HepG2 (cell line): ENCODE results near the gene FGFR3. TPM values are rescaled to one million over a fixed set of nuclear protein-coding genes. Genes with fewer than 3 reads are reported as not detected.

Experiments used
- ATAC-seq: fragments of 200-7000 bp; cut with Tn5 transposase; 3 replicates; pipeline ENCODE4 v1.9.1; 2020; ENCODE audit warnings: mild to moderate bottlenecking, moderate library complexity
- BruUV-seq: library from RNA; stranded (reverse); fragments of 400-500 nt; replicated peaks from 2 replicates; lab custom pipeline; 2021; lab: Mats Ljungman, UMichigan
- CTCF ChIA-PET: fragments of 300-600 bp; formaldehyde crosslinking; extraction: SDS; loops from one replicate; lab custom pipeline; 2021; ENCODE audit warnings: low total read pairs, inconsistent platforms, low intra/inter-chr PET ratio; lab: Yijun Ruan, JAX
- POLR2A ChIA-PET: fragments of 350-600 bp; sonication (Branson Sonifier 250); formaldehyde crosslinking; loops from one replicate; lab custom pipeline; 2020; ENCODE audit warnings: antibody characterized with exemption, inconsistent platforms; lab: Yijun Ruan, JAX
- DNase-seq: peaks from one replicate; pipeline ENCODE4 v3.0.0-alpha.2; 2015; ENCODE audit warnings: low spot score
- FAIRE-seq: peaks from 3 replicates; lab custom pipeline; 2011; peaks lifted over from hg19 to GRCh38; lab: Jason Lieb, UNC
- H2AFZ ChIP-seq: one replicate; pipeline ENCODE4 v1.6.1; 2011; ENCODE audit warnings: low read length, inconsistent platforms
- H3K27ac ChIP-seq: fragments of 300-600 bp; 3 replicates; pipeline ENCODE4 v1.8.0; 2011; ENCODE audit warnings: mixed run types, mild to moderate bottlenecking, mixed read lengths, low read length, inconsistent platforms; ENCODE audit not compliant: insufficient read depth; ENCODE audit errors: extremely low read length
- H3K27me3 ChIP-seq, 2 experiments: fragments of 200-600 bp in 1 of 2; 2 replicates in 1 of 2; 3 replicates in 1 of 2; pipeline versions ENCODE4 v1.6.0 to v1.8.0; 2011; ENCODE audit warnings: low read length in 2 of 2, mild to moderate bottlenecking in 2 of 2, moderate library complexity in 2 of 2, inconsistent platforms in 1 of 2; ENCODE audit not compliant: insufficient read depth in 2 of 2, control insufficient read depth in 1 of 2
- H3K36me3 ChIP-seq, 2 experiments: fragments of 200-600 bp in 1 of 2; replicated peaks in 1 of 2; 2 replicates in 1 of 2; 3 replicates in 1 of 2; pipeline versions ENCODE4 v1.5.1 to v1.8.0; 2011; ENCODE audit warnings: low read length in 2 of 2, inconsistent platforms in 1 of 2; ENCODE audit not compliant: insufficient read depth in 2 of 2, control insufficient read depth in 1 of 2
- H3K4me1 ChIP-seq: 2 replicates; pipeline ENCODE4 v1.5.1; 2012; ENCODE audit warnings: low read length, inconsistent platforms; ENCODE audit not compliant: insufficient read depth
- H3K4me2 ChIP-seq: 2 replicates; pipeline ENCODE4 v1.6.0; 2011; ENCODE audit warnings: low read depth, low read length, inconsistent platforms
- H3K4me3 ChIP-seq, 3 experiments: fragments of 200-600 bp in 1 of 3; sonication (generic), shearing (Covaris generic) in 1 of 3; replicated peaks in 1 of 3; 2 replicates each; pipeline ENCODE4 v1.5.1; 2011 to 2016; ENCODE audit warnings: low read length in 3 of 3, inconsistent platforms in 2 of 3, low read depth in 2 of 3, mild to moderate bottlenecking in 2 of 3, control low read depth in 1 of 3, mixed read lengths in 1 of 3; ENCODE audit not compliant: insufficient read depth in 1 of 3
- H3K79me2 ChIP-seq: one replicate; pipeline ENCODE4 v1.6.1; 2011; ENCODE audit warnings: low read length, inconsistent platforms; ENCODE audit not compliant: insufficient read depth
- H3K9ac ChIP-seq: 2 replicates; pipeline ENCODE4 v1.6.0; 2011; ENCODE audit warnings: mild to moderate bottlenecking, low read depth, low read length, inconsistent platforms; ENCODE audit not compliant: insufficient read depth
- H3K9me3 ChIP-seq: 2 replicates; pipeline ENCODE4 v1.5.1; 2012; ENCODE audit warnings: mild to moderate bottlenecking, low read length
- H4K20me1 ChIP-seq: 2 replicates; pipeline ENCODE4 v1.6.0; 2011; ENCODE audit warnings: inconsistent platforms, mild to moderate bottlenecking, low read length, moderate library complexity; ENCODE audit not compliant: insufficient read depth
- CENPT ChIP-seq: sonication (generic); formaldehyde crosslinking; IDR thresholded peaks from 2 replicates; pipeline ENCODE4 v1.8.0; 2022; ENCODE audit warnings: low read depth, mild to moderate bottlenecking, moderate library complexity, missing genetic modification reagents
- CSRNP2 ChIP-seq: sonication (generic); formaldehyde crosslinking; conservative IDR thresholded peaks from 2 replicates; pipeline ENCODE4 v1.8.0; 2022; ENCODE audit warnings: low read depth, missing genetic modification reagents
- HNRNPL ChIP-seq: fragments of 200-400 bp; formaldehyde crosslinking; IDR thresholded peaks from 2 replicates; pipeline ENCODE4 v1.6.1; 2017; ENCODE audit warnings: mild to moderate bottlenecking, low read depth, low read length
- MEIS2 ChIP-seq: sonication (generic); formaldehyde crosslinking; IDR thresholded peaks from 2 replicates; pipeline ENCODE4 v1.9.0; 2021; ENCODE audit warnings: mild to moderate bottlenecking, missing genetic modification reagents
- POLR2G ChIP-seq: fragments of 200-400 bp; formaldehyde crosslinking; IDR thresholded peaks from 2 replicates; pipeline ENCODE4 v1.6.1; 2018; ENCODE audit warnings: mild to moderate bottlenecking, low read depth, low read length, moderate library complexity
- SRSF4 ChIP-seq: fragments of 200-400 bp; formaldehyde crosslinking; IDR thresholded peaks from one replicate; pipeline ENCODE4 v1.6.1; 2018; ENCODE audit warnings: mild to moderate bottlenecking, low read depth, low read length, moderate library complexity; ENCODE audit not compliant: poor library complexity, severe bottlenecking
- ZNF101 ChIP-seq: sonication (generic); formaldehyde crosslinking; IDR thresholded peaks from 2 replicates; pipeline ENCODE4 v1.4.0; 2020; ENCODE audit warnings: mild to moderate bottlenecking, low read depth, missing genetic modification reagents, borderline replicate concordance
- ZNF513 ChIP-seq: sonication (generic); formaldehyde crosslinking; conservative IDR thresholded peaks from 2 replicates; pipeline ENCODE4 v1.5.0; 2020; ENCODE audit warnings: missing genetic modification reagents
- ZNF552 ChIP-seq: sonication (generic); formaldehyde crosslinking; IDR thresholded peaks from 2 replicates; pipeline ENCODE4 v1.9.0; 2022; ENCODE audit warnings: missing genetic modification reagents, mild to moderate bottlenecking, borderline replicate concordance
- ZNF674 ChIP-seq: sonication (generic); formaldehyde crosslinking; IDR thresholded peaks from 2 replicates; pipeline ENCODE4 v1.5.0; 2020; ENCODE audit warnings: low read depth, mild to moderate bottlenecking, missing genetic modification reagents
- ZNF713 ChIP-seq: sonication (generic); formaldehyde crosslinking; IDR thresholded peaks from 2 replicates; pipeline ENCODE4 v1.4.0; 2020; ENCODE audit warnings: mild to moderate bottlenecking, missing genetic modification reagents
- WGBS: methylation state at CpG from one replicate; pipeline ENCODE4 v1.1.6; 2017; ENCODE audit warnings: low lambda C conversion rate; 5-methylcytosine and 5-hydroxymethylcytosine counted together
- in situ Hi-C: cut with HindIII; loops from 2 replicates; pipeline ENCODE4 v1.10.0; 2017; ENCODE audit warnings: low pct_unique_long_range_greater_than_20kb; ENCODE audit not compliant: extremely low pct_ligation_motif_present
- intact Hi-C: fragments of 100-400 bp; cut with micrococcal nuclease; formaldehyde crosslinking; loops from one replicate; pipeline ENCODE4 v1.10.0; 2022; ENCODE audit not compliant: unreplicated experiment
- polyA plus RNA-seq, 8 experiments: library from polyadenylated mRNA; depleted of rRNA in 3 of 8; stranded (reverse) in 7 of 8; unstranded in 1 of 8; fragments of >200 nt; fragmentation: Illumina TruSeq in 4 of 8; extraction: Trizol in 4 of 8; gene quantifications; 2 replicates each; pipeline versions ENCODE4 v1.2.1 to v1.2.3, GENCODE V29; 2011 to 2016; ENCODE audit warnings: low read depth in 4 of 8, missing spikeins in 1 of 8, mixed read lengths in 1 of 8; ENCODE audit not compliant: insufficient read depth in 1 of 8
- total RNA-seq, 5 experiments: library from RNA; depleted of rRNA; stranded (reverse); fragments of >200 nt; fragmentation: Illumina TruSeq; extraction: Trizol; gene quantifications; 2 replicates each; pipeline ENCODE4 v1.2.3, GENCODE V29; 2016; ENCODE audit warnings: low read depth in 1 of 5

Gene FGFR3
- total and polyA plus RNA-seq, 2 of the 13 experiments (the other 11 are each of a cell fraction or from before 2014, with no cell fraction given): 103 to 109 TPM

DNA sequence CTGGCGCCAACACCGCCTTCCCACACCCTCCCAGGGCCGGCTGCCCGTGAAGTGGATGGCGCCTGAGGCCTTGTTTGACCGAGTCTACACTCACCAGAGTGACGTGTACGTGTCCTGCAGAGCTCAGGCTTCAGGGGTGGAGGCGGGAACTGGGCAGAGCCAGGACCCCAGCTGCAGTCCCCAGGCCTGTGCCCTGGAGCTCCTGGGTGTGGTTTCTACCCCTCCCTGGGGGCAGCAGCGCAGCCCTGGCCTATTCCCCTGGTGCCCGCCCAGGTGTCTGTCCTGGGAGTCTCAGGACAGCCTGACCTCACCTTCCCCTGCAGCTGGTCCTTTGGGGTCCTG, 13.1 kb downstream of the FGFR3 start:
- H2AFZ ChIP-seq: no peak overlapping the region
- H3K4me2 ChIP-seq: no peak overlapping the region
- ATAC-seq: no peak
- H3K4me1 ChIP-seq: peaks cover 39% of the 10 kb centered on the region
- no peaks in the 10 kb centered on the region for H3K9me3 ChIP-seq
- intact Hi-C loops: no loop called here
- POLR2A ChIA-PET: interaction anchor here (0.6 to 8.0 kb wide), 6 partner anchors 10 to 60 kb away, joined by 3 to 119 read pairs (median 6); partner anchors contain the start of gene FGFR3
- peaks cover 19% of the 10 kb centered on the region; the same call in 1 of the 2 replicates for H4K20me1 ChIP-seq
- no peaks in the 10 kb centered on the region for H3K79me2 ChIP-seq
- no peak overlapping the region for H3K4me3 ChIP-seq
- 97% methylated on average over 6 of the region's 11 CpGs for WGBS
- H3K9ac ChIP-seq: no peak overlapping the region
- no peaks in the 10 kb centered on the region for H3K27me3 ChIP-seq
- H3K36me3 ChIP-seq: peaks cover 28 to 51% of the 10 kb centered on the region in 2 experiments
- DNase-seq: no peak
- H3K27ac ChIP-seq: no peak overlapping the region
- CTCF ChIA-PET: no interaction called here
- BruUV-seq: no TSS peak
- TF ChIP-seq ZNF552 (CRISPR knock-in tag) (no peak), POLR2G (0 out of 2 replicates have a peak, but pooled peaks have one; percentile 30), HNRNPL (0 out of 2 replicates have a peak, but pooled peaks have one; percentile 18), ZNF101 (CRISPR knock-in tag) (no peak), ZNF674 (CRISPR knock-in tag) (no peak), ZNF713 (no peak)
- in situ Hi-C loops: loop anchor here (10.0 kb wide), 1 partner anchor 51 kb away; no protein-coding TSS in a partner anchor
- no peak for FAIRE-seq

- peaks cover 18% of the 10 kb centered on the region; the same call in 1 of the 2 replicates for H4K20me1 ChIP-seq
- peaks cover 26 to 48% of the 10 kb centered on the region in 2 experiments for H3K36me3 ChIP-seq
- in situ Hi-C loops (loop anchor here (10.0 kb wide), 1 partner anchor 52 kb away; no protein-coding TSS in a partner anchor), intact Hi-C loops (no loop called here)
- no peak overlapping the region for H3K27ac ChIP-seq
- WGBS: 97% methylated on average over 10 of the region's 41 CpGs
- no peak overlapping the region for H3K4me2 ChIP-seq
- no peaks in the 10 kb centered on the region for H3K9me3 ChIP-seq
- BruUV-seq: no TSS peak
- H3K27me3 ChIP-seq: no peaks in the 10 kb centered on the region
- peaks cover 34% of the 10 kb centered on the region for H3K4me1 ChIP-seq
- FAIRE-seq (no peak), DNase-seq (no peak), ATAC-seq (no peak)
- CTCF ChIA-PET: no interaction called here
- no peak overlapping the region for H2AFZ ChIP-seq
- POLR2A ChIA-PET: interaction anchor here (1.5 to 8.0 kb wide), 6 partner anchors 11 to 61 kb away, joined by 5 to 119 read pairs (median 18); partner anchors contain the start of gene FGFR3
- no peak overlapping the region for H3K9ac ChIP-seq
- no peaks in the 10 kb centered on the region for H3K79me2 ChIP-seq
- H3K4me3 ChIP-seq: no peak overlapping the region
- TF ChIP-seq HNRNPL: peak; percentile 54; the same call in 1 of the 2 replicates
- TF ChIP-seq SRSF4: no peak
- TF ChIP-seq CSRNP2 (CRISPR knock-in tag): no peak
- TF ChIP-seq CENPT (CRISPR knock-in tag): no peak
- TF ChIP-seq ZNF513 (CRISPR knock-in tag): no peak
- TF ChIP-seq MEIS2: no peak
These were observed 13.7 kb downstream of the FGFR3 start for GRCh38 chr4:1806596-1807331.
